Endothelial cell of umbilical vein (primary cell): Measurements from ENCODE around the gene DPYD. TPM values are rescaled to one million over a fixed set of nuclear protein-coding genes. Genes with fewer than 3 reads are reported as not detected.

Source experiments
- BruUV-seq: library from RNA; stranded (reverse); fragments of 400-500 nt; replicated peaks from 2 replicates; lab custom pipeline; 2021; lab: Mats Ljungman, UMichigan
- CTCF ChIA-PET: fragments of 300-600, 350-600 bp; sonication (Branson Sonifier 250); formaldehyde crosslinking; loops from one replicate; lab custom pipeline; 2021; ENCODE audit warnings: antibody characterized with exemption, inconsistent platforms; lab: Charles Lee
- POLR2A ChIA-PET: fragments of 300-600, 350-600 bp; sonication (Branson Sonifier 250); formaldehyde crosslinking; loops from one replicate; lab custom pipeline; 2021; ENCODE audit warnings: antibody characterized with exemption, inconsistent platforms; lab: Charles Lee
- DNase-seq: peaks from one replicate; pipeline ENCODE4 v3.0.0-alpha.2; 2011; ENCODE audit warnings: low read depth, low spot score
- FAIRE-seq: peaks from 2 replicates; lab custom pipeline; 2011; peaks lifted over from hg19 to GRCh38; lab: Jason Lieb, UNC
- H2AFZ ChIP-seq: 2 replicates; pipeline ENCODE4 v1.6.0; 2012; ENCODE audit warnings: low read depth, low read length, control low read depth, inconsistent platforms
- H3K27ac ChIP-seq: 2 replicates; pipeline ENCODE4 v1.5.1; 2011; ENCODE audit warnings: low read depth, mild to moderate bottlenecking, control low read depth, low read length, moderate library complexity; ENCODE audit not compliant: insufficient read depth
- H3K27me3 ChIP-seq, 2 experiments: 2 replicates each; pipeline versions ENCODE4 v1.6.0 to v1.6.1; 2011; ENCODE audit warnings: low read length in 2 of 2, mixed read lengths in 1 of 2; ENCODE audit not compliant: control insufficient read depth in 2 of 2, insufficient read depth in 2 of 2
- H3K36me3 ChIP-seq, 2 experiments: 2 replicates in 1 of 2; 3 replicates in 1 of 2; pipeline ENCODE4 v1.5.1; 2011; ENCODE audit warnings: low read length in 2 of 2, mild to moderate bottlenecking in 1 of 2, moderate library complexity in 1 of 2; ENCODE audit not compliant: control insufficient read depth in 2 of 2, insufficient read depth in 2 of 2; ENCODE audit errors: extremely low read depth in 1 of 2
- H3K4me1 ChIP-seq: 3 replicates; pipeline ENCODE4 v1.5.1; 2011; ENCODE audit warnings: mild to moderate bottlenecking, low read length; ENCODE audit not compliant: control insufficient read depth, insufficient read depth; ENCODE audit errors: extremely low read depth
- H3K4me2 ChIP-seq: 2 replicates; pipeline ENCODE4 v1.6.1; 2011; ENCODE audit warnings: low read length, control low read depth, mixed read lengths; ENCODE audit not compliant: insufficient read depth
- H3K4me3 ChIP-seq, 3 experiments: fragments of 200-600 bp in 1 of 3; sonication (generic), shearing (Covaris generic) in 1 of 3; replicated peaks in 1 of 3; 2 replicates each; pipeline ENCODE4 v1.5.1; 2011 to 2016; ENCODE audit warnings: control low read depth in 3 of 3, low read length in 3 of 3, mild to moderate bottlenecking in 2 of 3, inconsistent platforms in 1 of 3, low read depth in 1 of 3, moderate library complexity in 1 of 3; ENCODE audit not compliant: insufficient read depth in 1 of 3
- H3K79me2 ChIP-seq: 2 replicates; pipeline ENCODE4 v1.6.0; 2012; ENCODE audit warnings: low read length, inconsistent platforms; ENCODE audit not compliant: control insufficient read depth, insufficient read depth
- H3K9ac ChIP-seq: replicated peaks from 2 replicates; pipeline ENCODE3; 2011; ENCODE audit warnings: low read length, control low read depth; ENCODE audit not compliant: insufficient read depth; ENCODE audit errors: extremely low read depth
- H3K9me1 ChIP-seq: replicated peaks from 3 replicates; pipeline ENCODE4 v1.6.0; 2011; ENCODE audit warnings: mild to moderate bottlenecking, low read length; ENCODE audit not compliant: control insufficient read depth, insufficient read depth; ENCODE audit errors: extremely low read depth
- H3K9me3 ChIP-seq: replicated peaks from 2 replicates; pipeline ENCODE4 v1.5.1; 2012; ENCODE audit warnings: low read length, inconsistent platforms; ENCODE audit not compliant: control insufficient read depth, insufficient read depth
- H4K20me1 ChIP-seq: replicated peaks from 2 replicates; pipeline ENCODE3; 2011; ENCODE audit warnings: mild to moderate bottlenecking, low read length; ENCODE audit not compliant: control insufficient read depth, insufficient read depth; ENCODE audit errors: extremely low read depth
- EZH2 ChIP-seq: IDR thresholded peaks from 2 replicates; pipeline ENCODE4 v1.6.1; 2012; ENCODE audit warnings: borderline replicate concordance, low read depth, mild to moderate bottlenecking, moderate library complexity, low read length, inconsistent platforms; ENCODE audit not compliant: severe bottlenecking
- FOS ChIP-seq: IDR thresholded peaks from 2 replicates; pipeline ENCODE4 v1.6.1; 2011; ENCODE audit warnings: mild to moderate bottlenecking, low read length, moderate library complexity, borderline replicate concordance; ENCODE audit not compliant: insufficient read depth
- GATA2 ChIP-seq: IDR thresholded peaks from 2 replicates; pipeline ENCODE4 v1.7.0; 2011; ENCODE audit warnings: low read depth, mild to moderate bottlenecking, moderate library complexity, mixed read lengths, low read length; ENCODE audit not compliant: insufficient read length, insufficient read depth
- JUN ChIP-seq: IDR thresholded peaks from 2 replicates; pipeline ENCODE4 v1.6.1; 2011; ENCODE audit warnings: borderline replicate concordance, low read depth; ENCODE audit not compliant: insufficient read length, insufficient read depth
- MYC ChIP-seq: IDR thresholded peaks from one replicate; pipeline ENCODE4 v1.6.1; 2011; ENCODE audit warnings: mild to moderate bottlenecking, low read depth, low read length
- POLR2A ChIP-seq: IDR thresholded peaks from 2 replicates; pipeline ENCODE4 v1.6.1; 2012; ENCODE audit warnings: low read depth, mild to moderate bottlenecking, control low read depth, low read length
- POLR2AphosphoS5 ChIP-seq: IDR thresholded peaks from 2 replicates; pipeline ENCODE4 v1.6.1; 2012; ENCODE audit warnings: low read depth, mild to moderate bottlenecking, control low read depth, low read length, moderate library complexity; ENCODE audit not compliant: insufficient read depth
- dilution Hi-C: fragments of 300-500 bp; cut with MboI; formaldehyde crosslinking; loops from one replicate; pipeline ENCODE4 v1.15.0; 2019; ENCODE audit warnings: low sequenced_read_pairs; ENCODE audit not compliant: extremely low pct_ligation_motif_present
- intact Hi-C: fragments of 100-400 bp; cut with micrococcal nuclease; formaldehyde crosslinking; loops from one replicate; pipeline ENCODE4 v1.10.0; 2022
- polyA plus RNA-seq, 4 experiments: library from polyadenylated mRNA; depleted of rRNA in 3 of 4; stranded (reverse) in 3 of 4; unstranded in 1 of 4; fragments of >200 nt; gene quantifications; 2 replicates each; pipeline versions ENCODE4 v1.2.1 to v1.2.3, GENCODE V29; 2011 to 2012; ENCODE audit warnings: missing spikeins in 1 of 4
- total RNA-seq: library from RNA; stranded (reverse); gene quantifications from 2 replicates; pipeline ENCODE4 v1.2.3, GENCODE V29; 2021
- TF ChIP-seq, protein P1 (sequence below): IDR thresholded peaks from 2 replicates; pipeline ENCODE4 v1.6.1; 2011; ENCODE audit not compliant: insufficient read depth, insufficient read length
- TF ChIP-seq, protein P2 (sequence below), 2 donors: IDR thresholded peaks; 1 replicate in 1 of 2; 2 replicates in 1 of 2; pipeline ENCODE4 v1.5.1; 2011; ENCODE audit warnings: low read length in 2 of 2, mild to moderate bottlenecking in 2 of 2, moderate library complexity in 2 of 2, control low read depth in 1 of 2, inconsistent platforms in 1 of 2, low read depth in 1 of 2; ENCODE audit not compliant: insufficient read depth in 1 of 2; ENCODE audit errors: extremely low read depth in 1 of 2

DPYD gene
- total and polyA plus RNA-seq, 2 donors (not counting 3 experiments of a cell fraction or from before 2014, with no cell fraction given) = 4.6 to 15.1 TPM

DNA sequence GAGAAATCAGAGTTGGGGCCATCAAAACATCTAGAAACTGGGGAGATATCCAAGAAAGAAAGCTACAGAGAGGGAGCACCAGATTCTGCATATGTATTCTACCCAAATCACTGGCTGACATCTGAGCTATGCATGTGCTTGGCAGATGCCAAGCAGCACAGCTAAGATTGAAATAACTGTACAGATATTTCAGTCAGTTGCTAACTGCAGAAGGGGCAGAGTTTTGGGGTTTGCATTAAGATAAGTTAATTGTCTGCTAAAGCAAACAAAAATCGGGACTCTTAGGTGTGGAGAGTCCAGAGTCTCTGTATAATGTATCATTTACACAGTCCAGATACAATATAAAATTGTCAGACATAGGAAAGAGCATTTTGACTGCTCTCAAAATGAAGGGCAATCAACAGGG lies 762.1 kb downstream of the DPYD start:
- DNase-seq (no peak), FAIRE-seq (no peak)
- Histone ChIP-seq H4K20me1 (no peaks in the 10 kb centered on the region), H3K4me3 (no peak overlapping the region), H3K4me2 (no peak overlapping the region), H3K9me1 (no peaks in the 10 kb centered on the region), H3K27me3 (no peaks in the 10 kb centered on the region), H3K27ac (no peak overlapping the region), H3K4me1 (no peaks in the 10 kb centered on the region), H3K79me2 (no peaks in the 10 kb centered on the region), H3K9me3 (no peaks in the 10 kb centered on the region), H2AFZ (no peak overlapping the region), H3K9ac (no peak overlapping the region), H3K36me3 (no peaks in the 10 kb centered on the region)
- CTCF ChIA-PET = interaction anchor here (1.9 kb wide), 1 partner anchor 20 kb away, joined by 5 read pairs; no protein-coding TSS in a partner anchor
- intact Hi-C loops (no loop called here), dilution Hi-C loops (no loop called here)
- TF ChIP-seq JUN = no peak
- no peak for TF ChIP-seq POLR2AphosphoS5
- no peak for TF ChIP-seq MYC
- TF ChIP-seq, protein P1, sequence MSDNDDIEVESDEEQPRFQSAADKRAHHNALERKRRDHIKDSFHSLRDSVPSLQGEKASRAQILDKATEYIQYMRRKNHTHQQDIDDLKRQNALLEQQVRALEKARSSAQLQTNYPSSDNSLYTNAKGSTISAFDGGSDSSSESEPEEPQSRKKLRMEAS = no peak
- TF ChIP-seq EZH2 = no peak
- TF ChIP-seq GATA2 = no peak
- TF ChIP-seq, protein P2, sequence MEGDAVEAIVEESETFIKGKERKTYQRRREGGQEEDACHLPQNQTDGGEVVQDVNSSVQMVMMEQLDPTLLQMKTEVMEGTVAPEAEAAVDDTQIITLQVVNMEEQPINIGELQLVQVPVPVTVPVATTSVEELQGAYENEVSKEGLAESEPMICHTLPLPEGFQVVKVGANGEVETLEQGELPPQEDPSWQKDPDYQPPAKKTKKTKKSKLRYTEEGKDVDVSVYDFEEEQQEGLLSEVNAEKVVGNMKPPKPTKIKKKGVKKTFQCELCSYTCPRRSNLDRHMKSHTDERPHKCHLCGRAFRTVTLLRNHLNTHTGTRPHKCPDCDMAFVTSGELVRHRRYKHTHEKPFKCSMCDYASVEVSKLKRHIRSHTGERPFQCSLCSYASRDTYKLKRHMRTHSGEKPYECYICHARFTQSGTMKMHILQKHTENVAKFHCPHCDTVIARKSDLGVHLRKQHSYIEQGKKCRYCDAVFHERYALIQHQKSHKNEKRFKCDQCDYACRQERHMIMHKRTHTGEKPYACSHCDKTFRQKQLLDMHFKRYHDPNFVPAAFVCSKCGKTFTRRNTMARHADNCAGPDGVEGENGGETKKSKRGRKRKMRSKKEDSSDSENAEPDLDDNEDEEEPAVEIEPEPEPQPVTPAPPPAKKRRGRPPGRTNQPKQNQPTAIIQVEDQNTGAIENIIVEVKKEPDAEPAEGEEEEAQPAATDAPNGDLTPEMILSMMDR (IDR thresholded peaks at IDR 0.05; ENCODE audit: extremely low read depth in 1 of 2, insufficient read depth in 1 of 2, low read depth in 1 of 2, low read length in 2 of 2) = no peak
- TF ChIP-seq POLR2A = no peak
- TF ChIP-seq FOS = no peak
- POLR2A ChIA-PET = no interaction called here
- no TSS peak for BruUV-seq
